Astrocyte of the spinal cord (primary cell): ENCODE measurements around the gene FOXM1.

Experiments
- DNase-seq: peaks from one replicate; pipeline ENCODE4 v3.0.0; 2011; ENCODE audit warnings: low read depth, low spot score
- H3K4me3 ChIP-seq: 2 replicates; pipeline ENCODE4 v1.5.1; 2011; ENCODE audit warnings: low read depth, mild to moderate bottlenecking, low read length, moderate library complexity
- CTCF ChIP-seq: IDR thresholded peaks from 2 replicates; pipeline ENCODE4 v1.5.1; 2012; ENCODE audit warnings: low read depth, mild to moderate bottlenecking, low read length, inconsistent platforms
- in situ Hi-C: cut with HindIII; loops from 2 replicates; pipeline ENCODE4 v1.10.0; 2017; ENCODE audit warnings: low sequenced_read_pairs

The FOXM1 gene

GRCh38 chr12:2824541-2824940 lies 52.4 kb downstream of the FOXM1 start:
- no peak for TF ChIP-seq CTCF
- in situ Hi-C loops: no loop called here
- H3K4me3 ChIP-seq: no peak overlapping the region
- DNase-seq: no peak

DNA sequence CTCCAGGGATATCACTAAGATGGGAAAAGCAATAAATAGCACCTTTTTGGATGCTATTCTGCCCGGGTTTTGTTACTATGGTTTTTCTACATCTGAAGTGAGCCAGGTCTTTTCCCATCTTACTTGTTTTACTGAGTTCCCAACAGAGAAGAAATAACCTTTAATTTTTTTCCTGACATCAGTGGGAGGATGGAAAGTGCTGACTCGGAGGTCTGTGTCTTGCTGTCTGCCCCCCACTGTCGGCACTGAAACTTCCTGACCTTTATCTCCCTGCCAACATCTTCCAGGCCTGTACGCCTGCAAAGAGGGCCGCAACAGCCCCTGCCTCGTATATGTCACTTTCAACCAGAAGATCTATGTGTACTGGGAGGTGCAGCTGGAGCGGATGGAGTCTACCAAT lies 53.5 kb downstream of the FOXM1 start:
- in situ Hi-C loops: no loop called here
- no peak for TF ChIP-seq CTCF
- DNase-seq: no peak
- H3K4me3 ChIP-seq: no peak overlapping the region

DNA sequence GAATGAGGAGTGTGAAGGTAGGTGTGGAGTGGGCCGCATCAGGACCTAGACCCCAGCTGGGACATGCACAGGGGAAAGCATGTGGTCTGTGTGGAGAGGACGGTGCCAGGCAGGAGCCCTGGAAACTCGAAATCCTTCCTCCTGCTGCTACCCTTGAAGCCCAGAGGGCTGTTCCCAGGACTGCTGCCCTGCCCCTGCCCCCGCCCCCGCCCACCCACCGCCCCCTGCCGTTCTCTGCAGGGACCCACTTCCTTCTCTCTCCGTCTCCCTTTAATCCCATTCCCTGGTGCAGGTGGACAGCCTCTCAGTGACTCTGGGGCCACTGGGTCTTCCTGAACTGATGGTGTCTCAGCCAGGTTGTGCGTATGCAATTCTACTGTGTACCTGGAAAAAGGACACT lies 56.5 kb downstream of the FOXM1 start:
- no peak overlapping the region for H3K4me3 ChIP-seq
- in situ Hi-C loops: no loop called here
- no peak for DNase-seq
- TF ChIP-seq CTCF: no peak

GRCh38 chr12:2819810-2820209 lies 57.2 kb downstream of the FOXM1 start:
- in situ Hi-C loops: no loop called here

GRCh38 chr12:2813214-2814185 lies 63.5 kb downstream of the FOXM1 start:
- in situ Hi-C loops: no loop called here

More at GRCh38 chr12:2819810-2820209, 57.2 kb downstream of the FOXM1 start:
- no peak for DNase-seq
- no peak for TF ChIP-seq CTCF
- H3K4me3 ChIP-seq: no peak overlapping the region

More at GRCh38 chr12:2813214-2814185, 63.5 kb downstream of the FOXM1 start:
- peak; percentile 67 for DNase-seq
- TF ChIP-seq CTCF: peak; percentile 85
- peak overlapping the region; percentile 67 for H3K4me3 ChIP-seq
